ENCODE measurements around the gene DIP2C. TPM values are rescaled to one million over a fixed set of nuclear protein-coding genes. Genes with fewer than 3 reads are reported as not detected.
A peak's percentile ranks its signal among the peaks of the same experiment; 100 is the strongest.

Gene DIP2C
- total and polyA plus RNA-seq, 7 experiments from 2014 or later = 1.1 to 8.7 (median 4.5) TPM

DNA sequence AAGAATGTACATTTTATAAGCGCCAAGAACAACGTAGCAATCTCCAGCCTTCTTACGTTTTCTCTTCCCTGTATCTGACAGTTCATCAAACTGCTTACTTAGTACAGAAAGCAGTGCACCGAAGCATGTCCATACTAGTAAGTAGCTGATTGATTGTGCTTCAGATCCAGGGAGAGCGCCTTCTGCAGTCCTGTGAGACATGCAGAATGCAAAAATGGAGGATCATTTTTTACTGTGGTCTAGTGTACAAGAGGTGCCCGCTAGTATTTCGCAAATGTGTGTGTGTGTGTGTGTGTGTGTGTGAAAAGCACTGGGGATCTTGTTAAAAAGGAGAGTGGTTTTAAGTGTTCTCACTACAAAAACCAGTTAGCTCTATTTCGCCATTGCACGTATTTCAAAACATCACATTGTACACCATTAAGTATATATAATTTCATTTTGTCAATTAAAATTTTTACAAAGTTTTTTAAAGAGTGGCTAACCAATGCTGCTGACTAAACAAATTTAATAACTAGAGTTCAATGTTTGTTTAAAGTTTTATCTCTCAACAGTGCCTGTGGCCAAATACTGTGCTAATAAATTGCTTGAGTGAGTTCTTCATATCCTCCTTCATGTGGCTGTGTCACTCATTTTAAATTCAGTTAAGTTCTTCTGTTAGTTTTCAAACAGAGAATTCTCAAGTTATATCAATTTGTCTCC, 454.6 kb downstream of the DIP2C start:
- Histone ChIP-seq H3K4me1 (ENCODE audit: control insufficient read depth in 2 of 2, insufficient read depth in 2 of 2, low read length in 2 of 2) (no peaks in the 10 kb centered on the region), H3K4me3 (ENCODE audit: low read length) (no peak overlapping the region), H3K36me3 (ENCODE audit: control insufficient read depth in 2 of 3, insufficient read depth in 3 of 3, low read length in 3 of 3) (peaks cover 0 to 18% (median 8%) of the 10 kb centered on the region in 3 experiments), H3K27me3 (ENCODE audit: control insufficient read depth in 2 of 2, insufficient read depth in 2 of 2, low read length in 2 of 2) (no peaks in the 10 kb centered on the region), H3K27ac (ENCODE audit: low read depth, low read length) (no peak overlapping the region), H3K9me3 (ENCODE audit: control insufficient read depth in 2 of 3, low read length in 3 of 3) (no peaks in the 10 kb centered on the region)
- Mint-ChIP-seq H3K27ac (no peak overlapping the region), H3K4me1 (peaks cover 0 to 9% (median 0%) of the 10 kb centered on the region in 7 donors), H3K36me3 (peaks cover 0 to 35% (median 4%) of the 10 kb centered on the region in 5 donors), H3K4me3 (no peak overlapping the region), H3K9me3 (no peaks in the 10 kb centered on the region), H3K27me3 (no peaks in the 10 kb centered on the region)
- intact Hi-C loops (cut with micrococcal nuclease) = no loop called here
- POLR2A ChIA-PET = no interaction called here
- ATAC-seq (no peak), DNase-seq (no peak)
- CTCF ChIA-PET = no interaction called here

DNA sequence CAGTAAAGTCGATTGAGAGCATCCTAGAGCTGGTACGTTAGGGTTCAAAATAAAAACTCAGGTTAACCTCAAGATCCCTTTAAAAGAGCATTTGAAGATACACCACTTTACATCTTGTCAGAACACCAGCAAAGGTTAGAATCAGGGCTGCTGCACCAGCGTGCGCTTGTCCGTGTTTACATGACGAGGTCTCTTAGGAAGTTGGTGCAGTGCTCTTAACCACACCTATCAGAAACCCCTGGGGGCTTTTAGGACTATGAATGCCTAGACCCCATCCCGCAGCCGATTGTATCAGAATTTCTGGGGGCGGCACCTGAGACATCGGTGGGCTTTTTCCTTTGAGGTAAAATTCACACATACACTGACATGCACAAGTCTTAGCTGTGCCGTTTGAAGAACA, 456.6 kb downstream of the DIP2C start:
- H3K9me3 ChIP-seq (ENCODE audit: control insufficient read depth in 2 of 3, low read length in 3 of 3) = no peaks in the 10 kb centered on the region
- no peak for ATAC-seq
- DNase-seq = no peak
- H3K27ac Mint-ChIP-seq = no peak overlapping the region
- intact Hi-C loops (cut with micrococcal nuclease) = no loop called here
- H3K27me3 Mint-ChIP-seq = no peaks in the 10 kb centered on the region
- H3K9me3 Mint-ChIP-seq = no peaks in the 10 kb centered on the region
- H3K36me3 ChIP-seq (ENCODE audit: control insufficient read depth in 2 of 3, insufficient read depth in 3 of 3, low read length in 3 of 3) = peaks cover 0 to 8% (median 0%) of the 10 kb centered on the region in 3 experiments
- peaks cover 0 to 22% (median 4%) of the 10 kb centered on the region in 5 donors for H3K36me3 Mint-ChIP-seq
- no peak overlapping the region for H3K27ac ChIP-seq (ENCODE audit: low read depth, low read length)
- peaks cover 0 to 16% (median 7%) of the 10 kb centered on the region in 7 donors for H3K4me1 Mint-ChIP-seq
- H3K4me3 Mint-ChIP-seq = no peak overlapping the region
- H3K4me1 ChIP-seq (ENCODE audit: control insufficient read depth in 2 of 2, insufficient read depth in 2 of 2, low read length in 2 of 2) = no peaks in the 10 kb centered on the region
- POLR2A ChIA-PET = no interaction called here
- H3K27me3 ChIP-seq (ENCODE audit: control insufficient read depth in 2 of 2, insufficient read depth in 2 of 2, low read length in 2 of 2) = no peaks in the 10 kb centered on the region
- CTCF ChIA-PET = no interaction called here
- H3K4me3 ChIP-seq (ENCODE audit: low read length) = no peak overlapping the region

DNA sequence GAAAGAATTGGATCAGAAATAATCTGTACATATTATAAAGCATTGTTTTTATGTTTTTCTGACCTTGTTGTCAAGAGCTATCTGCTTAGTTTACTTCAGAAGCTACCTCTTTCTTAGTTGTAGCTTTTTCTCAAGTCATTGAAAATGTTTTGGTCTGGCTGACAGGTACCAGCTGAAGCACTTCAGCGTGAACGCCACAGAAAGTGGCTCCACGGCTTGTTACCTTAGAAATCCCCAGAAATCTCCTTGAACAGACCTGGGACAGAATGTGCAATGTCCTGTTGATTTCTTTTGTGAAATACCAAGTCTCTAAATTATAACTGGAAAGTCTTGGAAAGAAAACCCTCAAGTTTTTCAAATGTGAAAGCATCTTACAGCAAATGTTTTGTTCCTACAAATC, 457.4 kb downstream of the DIP2C start:
- Mint-ChIP-seq H3K9me3 (no peaks in the 10 kb centered on the region), H3K27ac (no peak overlapping the region), H3K4me1 (peaks cover 0 to 16% (median 10%) of the 10 kb centered on the region in 7 donors), H3K36me3 (peaks cover 0 to 22% (median 4%) of the 10 kb centered on the region in 5 donors), H3K4me3 (no peak overlapping the region), H3K27me3 (no peaks in the 10 kb centered on the region)
- H3K27me3 ChIP-seq (ENCODE audit: control insufficient read depth in 2 of 2, insufficient read depth in 2 of 2, low read length in 2 of 2) = no peaks in the 10 kb centered on the region
- no peaks in the 10 kb centered on the region for H3K9me3 ChIP-seq (ENCODE audit: control insufficient read depth in 2 of 3, low read length in 3 of 3)
- DNase-seq (no peak), ATAC-seq (no peak)
- intact Hi-C loops (cut with micrococcal nuclease) = no loop called here
- H3K4me1 ChIP-seq (ENCODE audit: control insufficient read depth in 2 of 2, insufficient read depth in 2 of 2, low read length in 2 of 2) = no peaks in the 10 kb centered on the region
- ChIA-PET POLR2A (no interaction called here), CTCF (interaction anchor here (0.8 kb wide), 1 partner anchor 10 kb away, joined by 3 read pairs; no protein-coding TSS in a partner anchor)
- H3K4me3 ChIP-seq (ENCODE audit: low read length) = no peak overlapping the region
- H3K36me3 ChIP-seq (ENCODE audit: control insufficient read depth in 2 of 3, insufficient read depth in 3 of 3, low read length in 3 of 3) = peaks cover 0 to 4% (median 0%) of the 10 kb centered on the region in 3 experiments
- no peak overlapping the region for H3K27ac ChIP-seq (ENCODE audit: low read depth, low read length)

DNA sequence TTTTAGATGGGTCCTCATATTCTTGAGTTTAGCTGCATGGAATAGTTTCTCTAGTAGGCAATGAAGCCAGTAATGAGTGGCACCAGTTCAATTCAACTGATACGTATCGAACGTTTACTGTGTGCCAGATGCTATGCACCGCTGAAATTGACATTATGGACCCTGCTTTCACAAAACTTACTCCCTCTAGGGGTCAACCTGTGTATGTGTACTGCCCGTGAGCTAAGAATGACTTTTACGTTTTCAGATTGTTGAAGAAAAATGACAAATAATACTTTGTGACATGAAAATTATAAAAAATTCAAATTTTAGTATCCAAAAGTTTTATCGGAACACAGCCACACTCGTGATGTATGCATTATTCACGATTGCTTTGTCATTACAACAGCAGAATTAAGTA, 458.7 kb downstream of the DIP2C start:
- CTCF ChIA-PET = no interaction called here
- intact Hi-C loops (cut with micrococcal nuclease) = no loop called here

DNA sequence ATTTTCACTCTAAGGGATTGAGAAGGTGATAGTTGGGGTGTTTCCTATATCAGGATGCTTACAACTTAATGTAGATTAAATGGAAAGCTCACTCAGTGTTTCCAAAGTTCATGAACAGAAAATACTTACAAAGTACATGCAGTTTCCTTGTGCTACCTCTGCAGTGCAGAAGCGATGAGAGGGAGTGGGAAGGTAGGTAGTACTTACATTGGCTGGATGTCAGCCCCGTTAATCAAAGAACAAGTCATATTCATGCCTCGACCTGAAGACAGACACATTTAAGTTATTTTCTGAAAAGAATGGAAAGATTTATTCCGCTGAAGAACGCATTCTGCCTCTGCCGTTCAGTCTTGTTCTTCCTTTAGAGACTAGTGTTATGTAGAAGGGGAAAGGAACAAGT, 461.1 kb downstream of the DIP2C start:
- Histone ChIP-seq H3K9me3 (ENCODE audit: control insufficient read depth in 2 of 3, low read length in 3 of 3) (no peaks in the 10 kb centered on the region), H3K27me3 (ENCODE audit: control insufficient read depth in 2 of 2, insufficient read depth in 2 of 2, low read length in 2 of 2) (no peaks in the 10 kb centered on the region), H3K4me3 (ENCODE audit: low read length) (no peak overlapping the region), H3K36me3 (ENCODE audit: control insufficient read depth in 2 of 3, insufficient read depth in 3 of 3, low read length in 3 of 3) (peaks cover 0 to 4% (median 0%) of the 10 kb centered on the region in 3 experiments), H3K4me1 (ENCODE audit: control insufficient read depth in 2 of 2, insufficient read depth in 2 of 2, low read length in 2 of 2) (no peaks in the 10 kb centered on the region), H3K27ac (ENCODE audit: low read depth, low read length) (no peak overlapping the region)
- H3K4me3 Mint-ChIP-seq = no peak overlapping the region
- ChIA-PET CTCF (no interaction called here), POLR2A (no interaction called here)
- H3K9me3 Mint-ChIP-seq = no peaks in the 10 kb centered on the region
- ATAC-seq (no peak), DNase-seq (no peak)
- intact Hi-C loops (cut with micrococcal nuclease) = no loop called here
- H3K27ac Mint-ChIP-seq = peak overlapping the region in 3 of 9 donors; percentile 3 to 23 (median 12)
- peaks cover 5 to 27% (median 7%) of the 10 kb centered on the region in 7 donors for H3K4me1 Mint-ChIP-seq
- no peaks in the 10 kb centered on the region for H3K27me3 Mint-ChIP-seq
- H3K36me3 Mint-ChIP-seq = peaks cover 0 to 10% (median 2%) of the 10 kb centered on the region in 5 donors

More for the DNA sequence above, 458.7 kb downstream of the DIP2C start:
- Mint-ChIP-seq H3K4me3 (no peak overlapping the region), H3K4me1 (peaks cover 0 to 22% (median 15%) of the 10 kb centered on the region in 7 donors), H3K27ac (no peak overlapping the region), H3K36me3 (peaks cover 0 to 12% (median 0%) of the 10 kb centered on the region in 5 donors), H3K9me3 (no peaks in the 10 kb centered on the region), H3K27me3 (no peaks in the 10 kb centered on the region)
- POLR2A ChIA-PET = no interaction called here
- H3K27me3 ChIP-seq (ENCODE audit: control insufficient read depth in 2 of 2, insufficient read depth in 2 of 2, low read length in 2 of 2) = no peaks in the 10 kb centered on the region
- H3K9me3 ChIP-seq (ENCODE audit: control insufficient read depth in 2 of 3, low read length in 3 of 3) = no peaks in the 10 kb centered on the region
- DNase-seq (peak in 2 of 9 donors; percentile 4 to 7), ATAC-seq (no peak)
- H3K4me3 ChIP-seq (ENCODE audit: low read length) = no peak overlapping the region
- no peak overlapping the region for H3K27ac ChIP-seq (ENCODE audit: low read depth, low read length)
- no peaks in the 10 kb centered on the region for H3K4me1 ChIP-seq (ENCODE audit: control insufficient read depth in 2 of 2, insufficient read depth in 2 of 2, low read length in 2 of 2)
- H3K36me3 ChIP-seq (ENCODE audit: control insufficient read depth in 2 of 3, insufficient read depth in 3 of 3, low read length in 3 of 3) = peaks cover 0 to 4% (median 0%) of the 10 kb centered on the region in 3 experiments

DNA sequence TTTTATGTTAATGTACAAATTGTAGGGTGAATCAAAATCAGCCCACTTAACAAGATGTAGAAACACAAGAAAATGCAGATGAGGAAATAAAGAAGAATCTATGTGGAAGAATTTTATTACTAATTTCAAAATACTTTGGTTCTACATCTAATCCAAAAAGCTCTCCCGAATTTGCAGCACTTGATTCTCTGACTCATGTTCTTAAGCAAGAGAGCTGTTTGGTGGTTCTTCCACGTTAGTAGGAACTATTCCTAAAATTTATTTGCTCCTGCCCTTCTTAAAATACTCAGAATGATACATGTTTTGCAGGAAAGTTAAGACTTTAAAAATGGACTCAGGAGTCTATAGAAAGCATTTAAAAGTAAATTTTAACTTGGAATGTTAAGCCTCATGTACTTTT, 462.5 kb downstream of the DIP2C start:
- Histone ChIP-seq H3K4me1 (ENCODE audit: control insufficient read depth in 2 of 2, insufficient read depth in 2 of 2, low read length in 2 of 2) (no peaks in the 10 kb centered on the region), H3K36me3 (ENCODE audit: control insufficient read depth in 2 of 3, insufficient read depth in 3 of 3, low read length in 3 of 3) (no peaks in the 10 kb centered on the region), H3K9me3 (ENCODE audit: control insufficient read depth in 2 of 3, low read length in 3 of 3) (no peaks in the 10 kb centered on the region), H3K27me3 (ENCODE audit: control insufficient read depth in 2 of 2, insufficient read depth in 2 of 2, low read length in 2 of 2) (no peaks in the 10 kb centered on the region), H3K4me3 (ENCODE audit: low read length) (no peak overlapping the region), H3K27ac (ENCODE audit: low read depth, low read length) (no peak overlapping the region)
- CTCF ChIA-PET = no interaction called here
- H3K9me3 Mint-ChIP-seq = no peaks in the 10 kb centered on the region
- POLR2A ChIA-PET = interaction anchor here (0.7 kb wide), 1 partner anchor 149 kb away, joined by 3 read pairs; no protein-coding TSS in a partner anchor
- peaks cover 5 to 30% (median 7%) of the 10 kb centered on the region in 7 donors for H3K4me1 Mint-ChIP-seq
- DNase-seq = no peak
- H3K27me3 Mint-ChIP-seq = no peaks in the 10 kb centered on the region
- H3K27ac Mint-ChIP-seq = no peak overlapping the region
- H3K4me3 Mint-ChIP-seq = no peak overlapping the region
- intact Hi-C loops (cut with micrococcal nuclease) = no loop called here
- ATAC-seq = no peak
- peaks cover 0 to 7% (median 4%) of the 10 kb centered on the region in 5 donors for H3K36me3 Mint-ChIP-seq

DNA sequence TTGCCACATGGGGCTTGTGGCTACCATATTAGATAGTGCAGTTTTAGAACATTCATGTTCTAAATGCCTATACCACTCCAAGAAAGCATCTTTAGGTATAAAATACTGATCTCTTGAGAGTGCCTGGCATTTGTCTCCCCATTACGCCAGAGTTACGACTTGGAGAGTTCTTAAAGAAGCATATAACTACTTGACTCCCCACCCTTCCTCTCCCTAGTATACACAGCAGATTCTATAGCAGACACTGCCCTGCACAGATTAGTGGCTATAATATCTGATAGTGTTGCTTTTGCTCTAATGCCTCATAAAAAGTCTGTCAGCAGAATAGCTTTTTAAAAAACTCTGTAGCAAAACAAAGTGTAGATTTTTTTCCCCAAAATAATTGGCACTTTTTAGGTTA, 463.4 kb downstream of the DIP2C start:
- no peak for DNase-seq
- CTCF ChIA-PET = no interaction called here
- Mint-ChIP-seq H3K4me3 (no peak overlapping the region), H3K36me3 (peaks cover 0 to 11% (median 4%) of the 10 kb centered on the region in 5 donors), H3K27ac (no peak overlapping the region), H3K27me3 (no peaks in the 10 kb centered on the region), H3K9me3 (no peaks in the 10 kb centered on the region), H3K4me1 (peaks cover 5 to 31% (median 9%) of the 10 kb centered on the region in 7 donors)
- H3K9me3 ChIP-seq (ENCODE audit: control insufficient read depth in 2 of 3, low read length in 3 of 3) = no peaks in the 10 kb centered on the region
- no peak overlapping the region for H3K4me3 ChIP-seq (ENCODE audit: low read length)
- POLR2A ChIA-PET = no interaction called here
- H3K27ac ChIP-seq (ENCODE audit: low read depth, low read length) = no peak overlapping the region
- no peaks in the 10 kb centered on the region for H3K4me1 ChIP-seq (ENCODE audit: control insufficient read depth in 2 of 2, insufficient read depth in 2 of 2, low read length in 2 of 2)
- ATAC-seq = no peak
- no peaks in the 10 kb centered on the region for H3K27me3 ChIP-seq (ENCODE audit: control insufficient read depth in 2 of 2, insufficient read depth in 2 of 2, low read length in 2 of 2)
- no peaks in the 10 kb centered on the region for H3K36me3 ChIP-seq (ENCODE audit: control insufficient read depth in 2 of 3, insufficient read depth in 3 of 3, low read length in 3 of 3)
- intact Hi-C loops (cut with micrococcal nuclease) = no loop called here
